Omental fat pad (tissue), 4 donors: ENCODE measurements around the gene ITIH4. TPM values are rescaled to one million over a fixed set of nuclear protein-coding genes. Genes with fewer than 3 reads are reported as not detected.

Experiments used
- ATAC-seq: fragments of 150-250 bp; one replicate; pipeline ENCODE4 v1.9.1; 2016; ENCODE audit warnings: mild to moderate bottlenecking, moderate library complexity; ENCODE audit not compliant: low FRiP score
- DNase-seq: peaks from one replicate; pipeline ENCODE4 v3.0.0-alpha.2; 2019; ENCODE audit warnings: low spot score
- total RNA-seq, 4 donors: library from RNA; depleted of rRNA; stranded (reverse); fragments of >200 nt; gene quantifications; one replicate each; pipeline ENCODE4 v1.1.0, GENCODE V29; 2016
- TF ChIP-seq, protein P1 (sequence below), 3 donors: fragments of 450-650 bp; IDR thresholded peaks; one replicate each; pipeline ENCODE4 v1.5.1; 2016 to 2017; ENCODE audit warnings: antibody characterized with exemption in 3 of 3, mild to moderate bottlenecking in 3 of 3, moderate library complexity in 2 of 3

The ITIH4 gene
- total RNA-seq, 4 donors from 2014 or later = 1.2 to 18.8 (median 3.6) TPM

- TF ChIP-seq, protein P1, sequence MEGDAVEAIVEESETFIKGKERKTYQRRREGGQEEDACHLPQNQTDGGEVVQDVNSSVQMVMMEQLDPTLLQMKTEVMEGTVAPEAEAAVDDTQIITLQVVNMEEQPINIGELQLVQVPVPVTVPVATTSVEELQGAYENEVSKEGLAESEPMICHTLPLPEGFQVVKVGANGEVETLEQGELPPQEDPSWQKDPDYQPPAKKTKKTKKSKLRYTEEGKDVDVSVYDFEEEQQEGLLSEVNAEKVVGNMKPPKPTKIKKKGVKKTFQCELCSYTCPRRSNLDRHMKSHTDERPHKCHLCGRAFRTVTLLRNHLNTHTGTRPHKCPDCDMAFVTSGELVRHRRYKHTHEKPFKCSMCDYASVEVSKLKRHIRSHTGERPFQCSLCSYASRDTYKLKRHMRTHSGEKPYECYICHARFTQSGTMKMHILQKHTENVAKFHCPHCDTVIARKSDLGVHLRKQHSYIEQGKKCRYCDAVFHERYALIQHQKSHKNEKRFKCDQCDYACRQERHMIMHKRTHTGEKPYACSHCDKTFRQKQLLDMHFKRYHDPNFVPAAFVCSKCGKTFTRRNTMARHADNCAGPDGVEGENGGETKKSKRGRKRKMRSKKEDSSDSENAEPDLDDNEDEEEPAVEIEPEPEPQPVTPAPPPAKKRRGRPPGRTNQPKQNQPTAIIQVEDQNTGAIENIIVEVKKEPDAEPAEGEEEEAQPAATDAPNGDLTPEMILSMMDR (IDR thresholded peaks at IDR 0.05) = no peak
- DNase-seq (no peak), ATAC-seq (no peak)
Observed at GRCh38 chr3:52841211-52841980, 10.9 kb upstream of the ITIH4 start.

- ATAC-seq (no peak), DNase-seq (no peak)
- TF ChIP-seq, protein P1 (IDR thresholded peaks at IDR 0.05) = no peak
Observed at GRCh38 chr3:52839892-52840545, 9.5 kb upstream of the ITIH4 start.

GRCh38 chr3:52839268-52839575 lies 8.8 kb upstream of the ITIH4 start:
- TF ChIP-seq, protein P1 (IDR thresholded peaks at IDR 0.05) = no peak
- DNase-seq (no peak), ATAC-seq (no peak)

- TF ChIP-seq, protein P1 (IDR thresholded peaks at IDR 0.05) = no peak
- DNase-seq (no peak), ATAC-seq (no peak)
Observed at GRCh38 chr3:52838561-52839267, 8.2 kb upstream of the ITIH4 start.

GRCh38 chr3:52836986-52837385 lies 6.5 kb upstream of the ITIH4 start:
- TF ChIP-seq, protein P1 (IDR thresholded peaks at IDR 0.05) = no peak
- no peak for ATAC-seq
- DNase-seq = no peak

GRCh38 chr3:52836471-52836845 lies 6.0 kb upstream of the ITIH4 start:
- DNase-seq = no peak
- TF ChIP-seq, protein P1 (IDR thresholded peaks at IDR 0.05) = no peak
- no peak for ATAC-seq
